ENCODE measurements around the gene ZBTB40. TPM values are rescaled to one million over a fixed set of nuclear protein-coding genes. Genes with fewer than 3 reads are reported as not detected.

The ZBTB40 gene
- total and polyA plus RNA-seq, 2 of the 13 experiments (the other 11 are each of a cell fraction or from before 2014, with no cell fraction given): 8.8 to 16.5 TPM

DNA sequence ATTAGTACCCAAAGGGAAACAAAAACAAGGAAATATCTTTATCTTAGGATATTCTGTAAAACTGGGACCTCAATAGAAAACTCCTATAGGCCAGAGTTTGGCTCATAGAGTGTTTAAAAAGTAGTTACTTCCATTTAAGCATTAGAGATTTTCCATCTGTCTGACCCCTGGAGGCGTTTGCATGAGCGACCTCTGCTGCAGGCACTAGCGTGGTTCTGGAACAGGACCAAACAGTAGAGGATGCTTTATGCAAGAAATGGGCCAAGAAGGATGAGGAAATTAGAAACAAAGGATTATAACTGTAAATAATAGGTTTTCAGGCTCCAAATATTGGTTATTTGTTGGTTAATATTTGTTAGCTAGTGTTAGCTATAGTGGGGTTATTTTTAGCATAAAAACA, 5.7 kb downstream of the ZBTB40 start (continued):
- TF ChIP-seq, protein P1, sequence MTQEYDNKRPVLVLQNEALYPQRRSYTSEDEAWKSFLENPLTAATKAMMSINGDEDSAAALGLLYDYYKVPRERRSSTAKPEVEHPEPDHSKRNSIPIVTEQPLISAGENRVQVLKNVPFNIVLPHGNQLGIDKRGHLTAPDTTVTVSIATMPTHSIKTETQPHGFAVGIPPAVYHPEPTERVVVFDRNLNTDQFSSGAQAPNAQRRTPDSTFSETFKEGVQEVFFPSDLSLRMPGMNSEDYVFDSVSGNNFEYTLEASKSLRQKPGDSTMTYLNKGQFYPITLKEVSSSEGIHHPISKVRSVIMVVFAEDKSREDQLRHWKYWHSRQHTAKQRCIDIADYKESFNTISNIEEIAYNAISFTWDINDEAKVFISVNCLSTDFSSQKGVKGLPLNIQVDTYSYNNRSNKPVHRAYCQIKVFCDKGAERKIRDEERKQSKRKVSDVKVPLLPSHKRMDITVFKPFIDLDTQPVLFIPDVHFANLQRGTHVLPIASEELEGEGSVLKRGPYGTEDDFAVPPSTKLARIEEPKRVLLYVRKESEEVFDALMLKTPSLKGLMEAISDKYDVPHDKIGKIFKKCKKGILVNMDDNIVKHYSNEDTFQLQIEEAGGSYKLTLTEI (CRISPR knock-in tag; conservative IDR thresholded peaks at IDR 0.05): no peak
- no peak for TF ChIP-seq ZNF350 (CRISPR knock-in tag; IDR thresholded peaks at IDR 0.05; ENCODE audit: borderline replicate concordance, low read depth)
- TF ChIP-seq IRF2 (CRISPR knock-in tag; IDR thresholded peaks at IDR 0.05): no peak
- TF ChIP-seq, protein P2, sequence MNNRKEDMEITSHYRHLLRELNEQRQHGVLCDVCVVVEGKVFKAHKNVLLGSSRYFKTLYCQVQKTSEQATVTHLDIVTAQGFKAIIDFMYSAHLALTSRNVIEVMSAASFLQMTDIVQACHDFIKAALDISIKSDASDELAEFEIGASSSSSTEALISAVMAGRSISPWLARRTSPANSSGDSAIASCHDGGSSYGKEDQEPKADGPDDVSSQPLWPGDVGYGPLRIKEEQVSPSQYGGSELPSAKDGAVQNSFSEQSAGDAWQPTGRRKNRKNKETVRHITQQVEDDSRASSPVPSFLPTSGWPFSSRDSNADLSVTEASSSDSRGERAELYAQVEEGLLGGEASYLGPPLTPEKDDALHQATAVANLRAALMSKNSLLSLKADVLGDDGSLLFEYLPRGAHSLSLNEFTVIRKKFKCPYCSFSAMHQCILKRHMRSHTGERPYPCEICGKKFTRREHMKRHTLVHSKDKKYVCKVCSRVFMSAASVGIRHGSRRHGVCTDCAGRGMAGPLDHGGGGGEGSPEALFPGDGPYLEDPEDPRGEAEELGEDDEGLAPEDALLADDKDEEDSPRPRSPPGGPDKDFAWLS (CRISPR knock-in tag; IDR thresholded peaks at IDR 0.05; ENCODE audit: borderline replicate concordance): no peak
- TF ChIP-seq SMAD9 (CRISPR knock-in tag; IDR thresholded peaks at IDR 0.05): no peak
- no peak for TF ChIP-seq CEBPB (IDR thresholded peaks at IDR 0.05; ENCODE audit: borderline replicate concordance, low read depth, low read length)
- no peak for TF ChIP-seq ZNF446 (CRISPR knock-in tag; IDR thresholded peaks at IDR 0.05)
- no peak for TF ChIP-seq ZNF839 (CRISPR knock-in tag; IDR thresholded peaks at IDR 0.05; ENCODE audit: borderline replicate concordance)
- TF ChIP-seq RCOR2 (CRISPR knock-in tag; IDR thresholded peaks at IDR 0.05): no peak

DNA sequence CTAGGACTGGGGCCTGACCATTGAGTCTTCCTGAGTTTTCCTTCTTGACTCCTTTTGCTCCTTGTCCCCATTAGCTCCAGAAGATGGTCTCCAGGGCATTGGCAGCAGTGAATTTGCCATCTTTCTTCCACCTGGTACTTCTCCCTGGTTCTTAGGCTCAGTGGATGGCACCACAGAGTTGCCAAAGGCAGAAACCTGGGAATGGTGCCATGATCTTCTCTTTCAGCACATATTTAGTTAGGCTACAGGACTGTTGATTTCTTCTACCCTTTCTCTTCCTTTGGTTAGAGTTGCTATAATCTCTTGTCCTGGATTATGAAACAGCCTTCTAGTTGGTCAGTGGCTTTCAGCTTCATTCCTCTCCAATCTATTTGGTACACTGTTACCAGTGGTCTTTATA, 6.2 kb downstream of the ZBTB40 start:
- Histone ChIP-seq H3K4me1 (ENCODE audit: insufficient read depth, low read length) (peaks cover 72% of the 10 kb centered on the region), H3K4me3 (replicated peaks in 1 of 3; ENCODE audit: insufficient read depth in 1 of 3, low read depth in 2 of 3, low read length in 3 of 3) (no peak overlapping the region), H3K9me3 (ENCODE audit: low read length) (no peaks in the 10 kb centered on the region), H4K20me1 (ENCODE audit: insufficient read depth, low read length) (no peaks in the 10 kb centered on the region; the same call in none of the 2 replicates), H3K9ac (ENCODE audit: insufficient read depth, low read depth, low read length) (no peak overlapping the region), H3K79me2 (ENCODE audit: insufficient read depth, low read length) (peaks cover 82% of the 10 kb centered on the region), H3K36me3 (replicated peaks in 1 of 2; ENCODE audit: control insufficient read depth in 1 of 2, insufficient read depth in 2 of 2, low read length in 2 of 2) (no peaks in the 10 kb centered on the region), H3K27ac (ENCODE audit: extremely low read length, insufficient read depth, low read length) (no peak overlapping the region), H2AFZ (ENCODE audit: low read length) (no peak overlapping the region), H3K27me3 (ENCODE audit: control insufficient read depth in 1 of 2, insufficient read depth in 2 of 2, low read length in 2 of 2) (no peaks in the 10 kb centered on the region), H3K4me2 (ENCODE audit: low read depth, low read length) (no peak overlapping the region)
- CTCF ChIA-PET (ENCODE audit: low intra/inter-chr PET ratio, low total read pairs): no interaction called here
- TF ChIP-seq, protein P3, sequence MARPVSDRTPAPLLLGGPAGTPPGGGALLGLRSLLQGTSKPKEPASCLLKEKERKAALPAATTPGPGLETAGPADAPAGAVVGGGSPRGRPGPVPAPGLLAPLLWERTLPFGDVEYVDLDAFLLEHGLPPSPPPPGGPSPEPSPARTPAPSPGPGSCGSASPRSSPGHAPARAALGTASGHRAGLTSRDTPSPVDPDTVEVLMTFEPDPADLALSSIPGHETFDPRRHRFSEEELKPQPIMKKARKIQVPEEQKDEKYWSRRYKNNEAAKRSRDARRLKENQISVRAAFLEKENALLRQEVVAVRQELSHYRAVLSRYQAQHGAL (CRISPR knock-in tag; IDR thresholded peaks at IDR 0.05; ENCODE audit: not compliant biosample characterization): no peak
- TF ChIP-seq ZNF546 (CRISPR knock-in tag; conservative IDR thresholded peaks at IDR 0.05) (no peak), MLLT10 (CRISPR knock-in tag; IDR thresholded peaks at IDR 0.05) (no peak), FIP1L1 (IDR thresholded peaks at IDR 0.05; ENCODE audit: borderline replicate concordance, insufficient read depth, low read depth, low read length) (no peak), SP5 (CRISPR knock-in tag; IDR thresholded peaks at IDR 0.05; ENCODE audit: borderline replicate concordance, low read depth) (no peak), ZBTB21 (CRISPR knock-in tag; IDR thresholded peaks at IDR 0.05) (no peak), NFATC3 (CRISPR knock-in tag; IDR thresholded peaks at IDR 0.05) (no peak), ZNF496 (CRISPR knock-in tag; IDR thresholded peaks at IDR 0.05; ENCODE audit: insufficient replicate concordance) (no peak), ELF4 (CRISPR knock-in tag; IDR thresholded peaks at IDR 0.05; ENCODE audit: borderline replicate concordance) (no peak)
- TF ChIP-seq, protein P4, sequence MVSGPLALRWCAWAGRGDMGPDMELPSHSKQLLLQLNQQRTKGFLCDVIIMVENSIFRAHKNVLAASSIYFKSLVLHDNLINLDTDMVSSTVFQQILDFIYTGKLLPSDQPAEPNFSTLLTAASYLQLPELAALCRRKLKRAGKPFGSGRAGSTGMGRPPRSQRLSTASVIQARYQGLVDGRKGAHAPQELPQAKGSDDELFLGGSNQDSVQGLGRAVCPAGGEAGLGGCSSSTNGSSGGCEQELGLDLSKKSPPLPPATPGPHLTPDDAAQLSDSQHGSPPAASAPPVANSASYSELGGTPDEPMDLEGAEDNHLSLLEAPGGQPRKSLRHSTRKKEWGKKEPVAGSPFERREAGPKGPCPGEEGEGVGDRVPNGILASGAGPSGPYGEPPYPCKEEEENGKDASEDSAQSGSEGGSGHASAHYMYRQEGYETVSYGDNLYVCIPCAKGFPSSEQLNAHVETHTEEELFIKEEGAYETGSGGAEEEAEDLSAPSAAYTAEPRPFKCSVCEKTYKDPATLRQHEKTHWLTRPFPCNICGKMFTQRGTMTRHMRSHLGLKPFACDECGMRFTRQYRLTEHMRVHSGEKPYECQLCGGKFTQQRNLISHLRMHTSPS (CRISPR knock-in tag; IDR thresholded peaks at IDR 0.05; ENCODE audit: low read depth): no peak
- intact Hi-C loops (cut with micrococcal nuclease; ENCODE audit: unreplicated experiment) (no loop called here), in situ Hi-C loops (cut with HindIII; ENCODE audit: extremely low pct_ligation_motif_present, low pct_unique_long_range_greater_than_20kb) (no loop called here)
- POLR2A ChIA-PET: no interaction called here
- no peak for DNase-seq (ENCODE audit: low spot score)
- no peak for FAIRE-seq
- BruUV-seq (replicated peaks): no TSS peak
- no peak for ATAC-seq

Data from HepG2 (cell line).